Panc1 (cell line): ENCODE measurements around the gene EIF4E3. TPM values are rescaled to one million over a fixed set of nuclear protein-coding genes. Genes with fewer than 3 reads are reported as not detected.

Experiments used
- ATAC-seq: fragments of 200-7000 bp; cut with Tn5 transposase; 2 replicates; pipeline ENCODE4 v1.9.1; 2020; ENCODE audit warnings: mild to moderate bottlenecking, moderate library complexity
- BruUV-seq: library from RNA; stranded (reverse); fragments of 400-500 nt; replicated peaks from 2 replicates; lab custom pipeline; 2021; lab: Mats Ljungman, UMichigan
- CTCF ChIA-PET: fragments of 300-600 bp; sonication (Branson Sonifier 250); formaldehyde crosslinking; loops from one replicate; lab custom pipeline; 2022; ENCODE audit warnings: antibody characterized with exemption; lab: Charles Lee
- POLR2A ChIA-PET: fragments of 300-600 bp; sonication (Branson Sonifier 250); formaldehyde crosslinking; loops from one replicate; lab custom pipeline; 2022; ENCODE audit warnings: antibody characterized with exemption; lab: Charles Lee
- DNase-seq: peaks from one replicate; pipeline ENCODE4 v3.0.0-alpha.2; 2010; ENCODE audit warnings: low read depth, low spot score
- H3K27ac ChIP-seq: 2 replicates; pipeline ENCODE4 v1.5.1; 2011; ENCODE audit warnings: mild to moderate bottlenecking, low read length, inconsistent platforms
- H3K27me3 ChIP-seq: fragments of 200-500 bp; sonication (Bioruptor generic); 2 replicates; pipeline ENCODE4 v1.6.0; 2014; ENCODE audit warnings: low read length, inconsistent platforms; ENCODE audit not compliant: control insufficient read depth, insufficient read depth
- H3K36me3 ChIP-seq: fragments of 200-500 bp; sonication (Bioruptor generic); 2 replicates; pipeline ENCODE4 v1.5.1; 2014; ENCODE audit warnings: inconsistent platforms, mild to moderate bottlenecking, low read length, moderate library complexity; ENCODE audit not compliant: control insufficient read depth, insufficient read depth
- H3K4me1 ChIP-seq: 2 replicates; pipeline ENCODE4 v1.5.1; 2011; ENCODE audit warnings: inconsistent platforms, mild to moderate bottlenecking, low read length, moderate library complexity; ENCODE audit not compliant: control insufficient read depth, insufficient read depth
- H3K4me3 ChIP-seq, 2 experiments: 2 replicates each; pipeline ENCODE4 v1.5.1; 2011 to 2012; ENCODE audit warnings: low read depth in 2 of 2, low read length in 2 of 2, mild to moderate bottlenecking in 2 of 2, inconsistent platforms in 1 of 2, moderate library complexity in 1 of 2
- H3K9me3 ChIP-seq: fragments of 200-500 bp; sonication (Bioruptor generic); 2 replicates; pipeline ENCODE4 v1.5.1; 2014; ENCODE audit warnings: low read depth, mild to moderate bottlenecking, inconsistent platforms, low read length, moderate library complexity; ENCODE audit not compliant: control insufficient read depth, insufficient read depth
- CTCF ChIP-seq: fragments of 450-650 bp; IDR thresholded peaks from 2 replicates; pipeline ENCODE4 v1.5.1; 2017; ENCODE audit warnings: mild to moderate bottlenecking
- POLR2AphosphoS5 ChIP-seq: IDR thresholded peaks from 2 replicates; pipeline ENCODE4 v1.6.1; 2012; ENCODE audit warnings: mild to moderate bottlenecking, low read depth, low read length, moderate library complexity
- REST ChIP-seq, 2 experiments: IDR thresholded peaks; 2 replicates each; pipeline ENCODE4 v1.6.1; 2011 to 2012; ENCODE audit warnings: low read depth in 2 of 2, control low read depth in 1 of 2, low read length in 1 of 2, mild to moderate bottlenecking in 1 of 2, moderate library complexity in 1 of 2; ENCODE audit not compliant: insufficient read depth in 1 of 2
- SIN3A ChIP-seq: IDR thresholded peaks from 2 replicates; pipeline ENCODE4 v1.6.1; 2012; ENCODE audit warnings: low read depth, mild to moderate bottlenecking, low read length, moderate library complexity, borderline replicate concordance; ENCODE audit not compliant: insufficient read depth
- TCF7L2 ChIP-seq: IDR thresholded peaks from 2 replicates; pipeline ENCODE4 v1.6.1; 2011; ENCODE audit warnings: mild to moderate bottlenecking, low read depth, low read length, inconsistent platforms
- in situ Hi-C: cut with HindIII; loops from 2 replicates; pipeline ENCODE4 v1.10.0; 2016; ENCODE audit warnings: low sequenced_read_pairs, low pct_unique_long_range_greater_than_20kb
- intact Hi-C: fragments of 100-400 bp; cut with micrococcal nuclease; formaldehyde crosslinking; loops from one replicate; pipeline ENCODE4 v1.10.0; 2022; ENCODE audit not compliant: unreplicated experiment
- total RNA-seq: library from RNA; stranded (reverse); gene quantifications from one replicate; pipeline ENCODE4 v1.2.1, GENCODE V29; 2021; ENCODE audit not compliant: unreplicated experiment

Gene EIF4E3
- total RNA-seq, 1 experiment from 2014 or later: 0.39 TPM

GRCh38 chr3:71673486-71673885, 51.7 kb downstream of the EIF4E3 start:
- Histone ChIP-seq H3K4me3 (no peak overlapping the region), H3K4me1 (no peaks in the 10 kb centered on the region), H3K27me3 (no peaks in the 10 kb centered on the region), H3K36me3 (no peaks in the 10 kb centered on the region), H3K9me3 (no peaks in the 10 kb centered on the region), H3K27ac (no peak overlapping the region)
- ATAC-seq (no peak), DNase-seq (no peak)
- ChIA-PET CTCF (no interaction called here), POLR2A (no interaction called here)
- in situ Hi-C loops: no loop called here
- intact Hi-C loops: no loop called here
- TF ChIP-seq POLR2AphosphoS5: no peak
- no peak for TF ChIP-seq CTCF
- TF ChIP-seq TCF7L2: no peak
- TF ChIP-seq SIN3A: no peak
- no peak for TF ChIP-seq REST (IDR thresholded peaks at IDR 0.05; ENCODE audit: insufficient read depth in 1 of 2, low read depth in 2 of 2, low read length in 1 of 2)
- BruUV-seq: no TSS peak

GRCh38 chr3:71672807-71673206, 52.4 kb downstream of the EIF4E3 start:
- Histone ChIP-seq H3K27ac (no peak overlapping the region), H3K36me3 (no peaks in the 10 kb centered on the region), H3K9me3 (no peaks in the 10 kb centered on the region), H3K27me3 (no peaks in the 10 kb centered on the region), H3K4me3 (no peak overlapping the region), H3K4me1 (no peaks in the 10 kb centered on the region)
- POLR2A ChIA-PET: no interaction called here
- BruUV-seq: no TSS peak
- DNase-seq: no peak
- CTCF ChIA-PET: no interaction called here
- TF ChIP-seq SIN3A: no peak
- TF ChIP-seq CTCF: no peak
- TF ChIP-seq POLR2AphosphoS5: no peak
- TF ChIP-seq REST (IDR thresholded peaks at IDR 0.05; ENCODE audit: insufficient read depth in 1 of 2, low read depth in 2 of 2, low read length in 1 of 2): no peak
- no peak for ATAC-seq
- intact Hi-C loops: no loop called here
- in situ Hi-C loops: no loop called here
